Osteoblast (primary cell): ENCODE measurements around the gene PRKAA2. TPM values are rescaled to one million over a fixed set of nuclear protein-coding genes. Genes with fewer than 3 reads are reported as not detected.
"Not testable (repeated sequence)": the region's sequence is repeated elsewhere in the genome, so short reads cannot be mapped to it uniquely, and the experiment has no call there.

ENCODE experiments used
- DNase-seq: peaks from one replicate; pipeline ENCODE4 v3.0.0; 2011; ENCODE audit warnings: low spot score, mixed read lengths; ENCODE audit not compliant: insufficient read length; ENCODE audit errors: missing footprints
- H2AFZ ChIP-seq: 2 replicates; pipeline ENCODE4 v1.6.0; 2011; ENCODE audit warnings: mild to moderate bottlenecking, low read length
- H3K27ac ChIP-seq: 2 replicates; pipeline ENCODE4 v1.5.1; 2011; ENCODE audit warnings: mild to moderate bottlenecking, low read depth, low read length, moderate library complexity
- H3K27me3 ChIP-seq: 2 replicates; pipeline ENCODE4 v1.6.0; 2012; ENCODE audit warnings: mild to moderate bottlenecking, control low read depth, inconsistent platforms, low read length, moderate library complexity; ENCODE audit not compliant: insufficient read depth
- H3K36me3 ChIP-seq: 2 replicates; pipeline ENCODE4 v1.5.1; 2011; ENCODE audit warnings: mild to moderate bottlenecking, low read length, control low read depth, moderate library complexity; ENCODE audit not compliant: insufficient read depth
- H3K4me1 ChIP-seq: 2 replicates; pipeline ENCODE4 v1.5.1; 2011; ENCODE audit warnings: mild to moderate bottlenecking, low read length, control low read depth, moderate library complexity; ENCODE audit not compliant: insufficient read depth
- H3K4me2 ChIP-seq: 2 replicates; pipeline ENCODE4 v1.6.0; 2011; ENCODE audit warnings: mild to moderate bottlenecking, low read length; ENCODE audit not compliant: insufficient read depth
- H3K4me3 ChIP-seq: fragments of 200-600 bp; sonication (generic); 3 replicates; pipeline ENCODE4 v1.5.1; 2012; ENCODE audit warnings: mild to moderate bottlenecking, low read length, inconsistent platforms; ENCODE audit not compliant: insufficient read depth
- H3K79me2 ChIP-seq: 2 replicates; pipeline ENCODE4 v1.6.0; 2012; ENCODE audit warnings: mild to moderate bottlenecking, low read length, control low read depth, inconsistent platforms; ENCODE audit not compliant: insufficient read depth
- H3K9me3 ChIP-seq: 2 replicates; pipeline ENCODE4 v1.5.1; 2011; ENCODE audit warnings: low read depth, low read length, control low read depth
- H4K20me1 ChIP-seq: 2 replicates; pipeline ENCODE4 v1.6.0; 2012; ENCODE audit warnings: mild to moderate bottlenecking, low read length, control low read depth; ENCODE audit not compliant: insufficient read depth
- total RNA-seq: library from RNA; depleted of rRNA; stranded (reverse); fragments of >200 nt; gene quantifications from 2 replicates; pipeline ENCODE4 v1.2.3, GENCODE V29; 2012
- TF ChIP-seq, protein P1 (sequence below): IDR thresholded peaks from 2 replicates; pipeline ENCODE4 v1.5.1; 2011; ENCODE audit warnings: mild to moderate bottlenecking, low read depth, low read length, moderate library complexity; ENCODE audit errors: extremely low read depth

Gene PRKAA2
- total RNA-seq: 0.88 and 1.1 TPM in 2 replicates

DNA sequence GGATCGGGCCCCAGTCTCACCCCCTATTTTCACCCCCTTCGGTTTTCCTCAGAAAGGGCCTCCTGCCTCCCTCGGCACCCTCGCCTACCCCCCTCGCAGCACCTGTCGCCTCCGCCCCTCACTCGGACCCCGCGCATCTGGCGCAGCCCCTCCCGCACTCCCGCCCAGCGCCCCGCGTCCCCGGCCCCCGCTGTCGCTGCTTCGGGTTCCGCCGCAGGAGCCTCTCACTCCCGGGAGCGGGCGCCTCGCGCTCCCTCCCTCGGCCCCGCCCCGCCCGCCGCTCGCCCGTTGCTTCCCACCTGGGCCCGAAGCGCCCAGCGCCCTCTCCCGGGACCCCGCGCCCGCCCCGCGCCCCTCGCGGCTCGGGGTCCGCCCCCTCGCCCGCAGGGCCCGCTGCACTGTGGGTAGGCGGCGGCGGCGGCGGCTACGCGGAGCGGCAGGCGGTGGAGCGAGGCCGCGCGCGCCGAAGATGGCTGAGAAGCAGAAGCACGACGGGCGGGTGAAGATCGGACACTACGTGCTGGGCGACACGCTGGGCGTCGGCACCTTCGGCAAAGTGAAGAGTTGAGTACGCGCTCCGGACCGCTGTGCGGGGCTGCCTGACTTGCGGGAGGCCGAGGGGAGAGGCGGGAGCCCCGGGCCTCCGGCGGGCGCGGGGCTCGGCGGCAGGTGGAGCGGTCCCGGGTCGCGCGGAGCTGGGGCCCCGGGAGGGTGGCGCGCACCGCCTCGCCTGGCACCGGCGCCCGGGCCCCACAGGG, at the start of gene PRKAA2:
Gene PRKAA2 (plus strand): TSS at position 396 of the 758 bp plus-strand sequence. CDS start 74 bp downstream, at position 470.
- Histone ChIP-seq H2AFZ (peak within 1 kb of the TSS; percentile 91), H4K20me1 (no peaks in the 10 kb centered on the region), H3K4me3 (peak within 1 kb of the TSS; percentile 74), H3K4me2 (peak within 1 kb of the TSS; percentile 86), H3K79me2 (no peaks in the 10 kb centered on the region), H3K36me3 (no peaks in the 10 kb centered on the region), H3K4me1 (no peaks in the 10 kb centered on the region), H3K27ac (no peak within 1 kb of the TSS), H3K9me3 (no peaks in the 10 kb centered on the region), H3K27me3 (peaks cover 40% of the 10 kb centered on the region)
- DNase-seq: peak; percentile 81
- TF ChIP-seq, protein P1, sequence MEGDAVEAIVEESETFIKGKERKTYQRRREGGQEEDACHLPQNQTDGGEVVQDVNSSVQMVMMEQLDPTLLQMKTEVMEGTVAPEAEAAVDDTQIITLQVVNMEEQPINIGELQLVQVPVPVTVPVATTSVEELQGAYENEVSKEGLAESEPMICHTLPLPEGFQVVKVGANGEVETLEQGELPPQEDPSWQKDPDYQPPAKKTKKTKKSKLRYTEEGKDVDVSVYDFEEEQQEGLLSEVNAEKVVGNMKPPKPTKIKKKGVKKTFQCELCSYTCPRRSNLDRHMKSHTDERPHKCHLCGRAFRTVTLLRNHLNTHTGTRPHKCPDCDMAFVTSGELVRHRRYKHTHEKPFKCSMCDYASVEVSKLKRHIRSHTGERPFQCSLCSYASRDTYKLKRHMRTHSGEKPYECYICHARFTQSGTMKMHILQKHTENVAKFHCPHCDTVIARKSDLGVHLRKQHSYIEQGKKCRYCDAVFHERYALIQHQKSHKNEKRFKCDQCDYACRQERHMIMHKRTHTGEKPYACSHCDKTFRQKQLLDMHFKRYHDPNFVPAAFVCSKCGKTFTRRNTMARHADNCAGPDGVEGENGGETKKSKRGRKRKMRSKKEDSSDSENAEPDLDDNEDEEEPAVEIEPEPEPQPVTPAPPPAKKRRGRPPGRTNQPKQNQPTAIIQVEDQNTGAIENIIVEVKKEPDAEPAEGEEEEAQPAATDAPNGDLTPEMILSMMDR: no peak

DNA sequence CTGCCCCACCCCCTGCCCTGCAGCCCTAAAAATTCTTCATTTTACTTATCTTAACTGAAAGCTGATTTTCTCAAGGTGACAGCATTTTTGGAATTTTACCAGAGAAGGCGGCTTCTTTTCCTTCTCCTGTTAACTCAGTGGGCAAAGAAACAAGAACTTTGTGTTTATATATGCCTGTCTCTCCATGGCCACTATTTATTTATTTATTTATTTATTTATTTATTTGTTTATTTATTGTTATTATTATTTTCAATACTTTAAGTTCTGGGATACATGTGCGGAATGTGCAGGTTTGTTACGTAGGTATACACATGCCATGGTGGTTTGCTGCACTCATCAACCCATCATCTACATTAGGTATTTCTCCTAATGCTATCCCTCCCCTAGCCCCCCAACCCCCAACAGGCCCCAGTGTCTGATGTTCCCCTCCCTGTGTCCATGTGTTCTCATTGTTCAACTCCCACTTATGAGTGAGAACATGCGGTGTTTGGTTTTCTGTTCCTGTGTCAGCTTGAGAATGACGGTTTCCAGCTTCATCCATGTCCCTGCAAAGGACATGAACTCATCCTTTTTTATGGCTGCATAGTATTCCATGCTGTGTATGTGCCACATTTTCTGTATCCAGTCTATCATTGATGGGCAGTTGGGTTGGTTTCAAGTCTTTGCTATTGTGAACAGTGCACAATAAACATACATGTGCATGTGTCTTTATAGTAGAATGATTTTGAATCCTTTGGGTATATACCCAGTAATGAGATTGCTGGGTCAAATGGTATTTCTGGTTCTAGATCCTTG, 49.5 kb upstream of the PRKAA2 start:
- H3K79me2 ChIP-seq, H2AFZ ChIP-seq, H3K27me3 ChIP-seq, H3K36me3 ChIP-seq, H4K20me1 ChIP-seq, DNase-seq, H3K4me1 ChIP-seq, H3K9me3 ChIP-seq, H3K27ac ChIP-seq, H3K4me2 ChIP-seq, H3K4me3 ChIP-seq: not testable (repeated sequence)

DNA sequence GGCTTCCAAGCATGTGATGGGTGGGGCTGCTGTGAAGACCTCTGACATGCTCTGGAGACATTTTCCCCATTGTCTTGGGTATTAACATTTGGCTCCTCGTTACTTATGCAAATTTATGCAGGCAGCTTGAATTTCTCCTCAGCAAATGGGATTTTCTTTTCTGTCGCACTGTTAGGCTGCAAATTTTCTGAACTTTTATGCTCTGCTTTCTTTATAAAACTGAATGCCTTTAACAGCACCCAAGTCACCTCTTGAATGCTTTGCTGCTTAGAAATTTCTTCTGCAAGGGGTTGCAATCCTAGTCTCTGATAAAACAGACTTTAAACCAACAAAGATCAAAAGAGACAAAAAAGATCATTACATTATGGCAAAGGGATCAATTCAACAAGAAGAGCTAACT, 35.0 kb upstream of the PRKAA2 start:
- H3K27me3 ChIP-seq, H3K4me2 ChIP-seq: not testable (repeated sequence)

DNA sequence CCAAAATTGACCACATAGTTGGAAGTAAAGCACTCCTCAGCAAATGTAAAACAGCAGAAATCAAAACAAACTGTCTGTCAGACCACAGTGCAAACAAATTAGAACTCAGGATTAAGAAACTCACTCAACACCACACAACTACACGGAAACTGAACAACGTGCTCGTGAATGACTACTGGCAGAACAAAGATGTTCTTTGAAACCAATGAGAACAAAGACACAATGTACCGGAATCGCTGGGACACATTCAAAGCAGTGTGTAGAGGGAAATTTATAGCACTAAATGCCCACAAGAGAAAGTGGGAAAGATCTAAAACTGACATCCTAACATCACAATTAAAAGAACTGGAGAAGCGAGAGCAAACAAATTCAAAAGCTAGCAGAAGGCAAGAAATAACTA, 34.3 kb upstream of the PRKAA2 start:
- H3K36me3 ChIP-seq, H3K27ac ChIP-seq, H2AFZ ChIP-seq, H3K79me2 ChIP-seq, DNase-seq, H3K27me3 ChIP-seq, H3K4me3 ChIP-seq, H3K9me3 ChIP-seq, H3K4me2 ChIP-seq, H4K20me1 ChIP-seq, H3K4me1 ChIP-seq: not testable (repeated sequence)

More for the DNA sequence above, 35.0 kb upstream of the PRKAA2 start:
- H3K79me2 ChIP-seq, H3K4me1 ChIP-seq, H2AFZ ChIP-seq, H3K9me3 ChIP-seq, H3K4me3 ChIP-seq, H3K36me3 ChIP-seq, H4K20me1 ChIP-seq, DNase-seq, H3K27ac ChIP-seq: not testable (repeated sequence)

DNA sequence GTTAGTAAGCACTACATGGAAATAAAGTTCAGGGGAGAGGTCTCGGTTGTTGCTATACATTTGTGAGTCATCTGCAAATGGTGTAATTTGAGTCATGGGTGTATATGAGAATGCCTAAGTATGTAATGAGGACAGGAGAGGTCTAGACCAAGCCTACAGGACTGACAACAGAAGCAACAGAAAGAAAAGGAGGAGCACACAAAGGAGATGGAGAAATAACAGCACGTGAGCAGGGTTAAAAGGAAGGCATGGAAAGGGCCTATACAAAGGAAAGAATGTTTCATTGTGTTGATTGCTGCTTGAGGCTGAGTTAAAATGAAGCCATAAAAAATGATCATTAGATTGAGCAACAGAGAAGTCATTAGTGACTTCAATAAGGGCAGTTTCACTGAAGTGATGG, 28.0 kb upstream of the PRKAA2 start:
- no peak overlapping the region for H2AFZ ChIP-seq
- no peak overlapping the region for H3K4me2 ChIP-seq
- no peak overlapping the region for H3K4me3 ChIP-seq
- no peaks in the 10 kb centered on the region for H3K79me2 ChIP-seq
- no peaks in the 10 kb centered on the region for H3K9me3 ChIP-seq
- H4K20me1 ChIP-seq: no peaks in the 10 kb centered on the region
- peaks cover 2% of the 10 kb centered on the region for H3K27me3 ChIP-seq
- TF ChIP-seq, protein P1: no peak
- no peaks in the 10 kb centered on the region for H3K4me1 ChIP-seq
- no peak overlapping the region for H3K27ac ChIP-seq
- no peak for DNase-seq
- H3K36me3 ChIP-seq: no peaks in the 10 kb centered on the region
